Osteoblast (primary cell): ENCODE measurements around the gene PLCB2. TPM values are rescaled to one million over a fixed set of nuclear protein-coding genes. Genes with fewer than 3 reads are reported as not detected.

ENCODE experiments used
- DNase-seq: peaks from one replicate; pipeline ENCODE4 v3.0.0; 2011; ENCODE audit warnings: low spot score, mixed read lengths; ENCODE audit not compliant: insufficient read length; ENCODE audit errors: missing footprints
- H2AFZ ChIP-seq: 2 replicates; pipeline ENCODE4 v1.6.0; 2011; ENCODE audit warnings: mild to moderate bottlenecking, low read length
- H3K27ac ChIP-seq: 2 replicates; pipeline ENCODE4 v1.5.1; 2011; ENCODE audit warnings: mild to moderate bottlenecking, low read depth, low read length, moderate library complexity
- H3K27me3 ChIP-seq: 2 replicates; pipeline ENCODE4 v1.6.0; 2012; ENCODE audit warnings: mild to moderate bottlenecking, control low read depth, inconsistent platforms, low read length, moderate library complexity; ENCODE audit not compliant: insufficient read depth
- H3K36me3 ChIP-seq: 2 replicates; pipeline ENCODE4 v1.5.1; 2011; ENCODE audit warnings: mild to moderate bottlenecking, low read length, control low read depth, moderate library complexity; ENCODE audit not compliant: insufficient read depth
- H3K4me1 ChIP-seq: 2 replicates; pipeline ENCODE4 v1.5.1; 2011; ENCODE audit warnings: mild to moderate bottlenecking, low read length, control low read depth, moderate library complexity; ENCODE audit not compliant: insufficient read depth
- H3K4me2 ChIP-seq: 2 replicates; pipeline ENCODE4 v1.6.0; 2011; ENCODE audit warnings: mild to moderate bottlenecking, low read length; ENCODE audit not compliant: insufficient read depth
- H3K4me3 ChIP-seq: fragments of 200-600 bp; sonication (generic); 3 replicates; pipeline ENCODE4 v1.5.1; 2012; ENCODE audit warnings: mild to moderate bottlenecking, low read length, inconsistent platforms; ENCODE audit not compliant: insufficient read depth
- H3K79me2 ChIP-seq: 2 replicates; pipeline ENCODE4 v1.6.0; 2012; ENCODE audit warnings: mild to moderate bottlenecking, low read length, control low read depth, inconsistent platforms; ENCODE audit not compliant: insufficient read depth
- H3K9me3 ChIP-seq: 2 replicates; pipeline ENCODE4 v1.5.1; 2011; ENCODE audit warnings: low read depth, low read length, control low read depth
- H4K20me1 ChIP-seq: 2 replicates; pipeline ENCODE4 v1.6.0; 2012; ENCODE audit warnings: mild to moderate bottlenecking, low read length, control low read depth; ENCODE audit not compliant: insufficient read depth
- total RNA-seq: library from RNA; depleted of rRNA; stranded (reverse); fragments of >200 nt; gene quantifications from 2 replicates; pipeline ENCODE4 v1.2.3, GENCODE V29; 2012
- TF ChIP-seq, protein P1 (sequence below): IDR thresholded peaks from 2 replicates; pipeline ENCODE4 v1.5.1; 2011; ENCODE audit warnings: mild to moderate bottlenecking, low read depth, low read length, moderate library complexity; ENCODE audit errors: extremely low read depth

The PLCB2 gene
- total RNA-seq, 1 donor, result under 0.01 TPM

DNA sequence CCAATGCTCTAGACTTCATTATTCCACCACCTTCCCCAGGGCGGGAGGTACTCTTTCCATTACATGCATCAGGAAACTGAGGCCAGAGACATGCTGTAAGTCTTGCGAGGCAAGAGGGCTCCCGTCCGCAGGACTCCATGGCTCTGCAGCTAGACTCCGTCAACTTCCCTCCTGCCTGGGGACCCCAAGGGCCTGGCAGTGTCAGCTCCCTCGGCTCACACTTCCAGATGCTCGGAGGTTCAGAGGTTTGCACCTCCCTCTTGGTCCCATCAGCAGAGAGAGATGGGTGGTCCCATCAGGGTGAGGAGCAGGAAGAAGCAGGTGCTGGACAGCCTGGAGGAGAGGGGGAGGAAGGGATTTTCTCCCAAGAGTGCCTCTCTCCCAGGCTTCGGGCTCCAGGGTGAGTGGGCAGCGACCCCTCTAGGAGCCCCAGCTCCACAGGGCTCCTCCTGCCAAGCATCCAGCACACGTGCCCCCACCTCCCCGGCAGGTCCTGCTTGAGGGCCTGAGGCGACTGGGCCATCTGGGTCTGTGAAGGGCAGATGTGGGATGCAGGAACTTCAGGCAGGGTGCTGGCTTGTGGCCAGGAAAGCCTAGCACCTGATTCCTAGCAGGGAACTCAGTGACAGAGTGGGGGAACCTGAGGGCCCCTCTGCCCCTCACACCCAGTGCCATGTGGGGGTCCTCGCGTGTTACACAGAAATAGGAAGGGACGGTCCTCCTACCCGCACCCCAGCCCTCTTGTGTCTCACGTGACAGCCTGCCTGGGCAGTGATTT, 59.5 kb downstream of the PLCB2 start:
- Histone ChIP-seq H3K9me3 (no peaks in the 10 kb centered on the region), H3K4me2 (no peak overlapping the region), H3K27me3 (peaks cover 33% of the 10 kb centered on the region), H3K79me2 (no peaks in the 10 kb centered on the region), H4K20me1 (no peaks in the 10 kb centered on the region), H3K4me1 (peaks cover 4% of the 10 kb centered on the region), H3K4me3 (no peak overlapping the region), H3K36me3 (no peaks in the 10 kb centered on the region), H3K27ac (no peak overlapping the region), H2AFZ (no peak overlapping the region)
- TF ChIP-seq, protein P1, sequence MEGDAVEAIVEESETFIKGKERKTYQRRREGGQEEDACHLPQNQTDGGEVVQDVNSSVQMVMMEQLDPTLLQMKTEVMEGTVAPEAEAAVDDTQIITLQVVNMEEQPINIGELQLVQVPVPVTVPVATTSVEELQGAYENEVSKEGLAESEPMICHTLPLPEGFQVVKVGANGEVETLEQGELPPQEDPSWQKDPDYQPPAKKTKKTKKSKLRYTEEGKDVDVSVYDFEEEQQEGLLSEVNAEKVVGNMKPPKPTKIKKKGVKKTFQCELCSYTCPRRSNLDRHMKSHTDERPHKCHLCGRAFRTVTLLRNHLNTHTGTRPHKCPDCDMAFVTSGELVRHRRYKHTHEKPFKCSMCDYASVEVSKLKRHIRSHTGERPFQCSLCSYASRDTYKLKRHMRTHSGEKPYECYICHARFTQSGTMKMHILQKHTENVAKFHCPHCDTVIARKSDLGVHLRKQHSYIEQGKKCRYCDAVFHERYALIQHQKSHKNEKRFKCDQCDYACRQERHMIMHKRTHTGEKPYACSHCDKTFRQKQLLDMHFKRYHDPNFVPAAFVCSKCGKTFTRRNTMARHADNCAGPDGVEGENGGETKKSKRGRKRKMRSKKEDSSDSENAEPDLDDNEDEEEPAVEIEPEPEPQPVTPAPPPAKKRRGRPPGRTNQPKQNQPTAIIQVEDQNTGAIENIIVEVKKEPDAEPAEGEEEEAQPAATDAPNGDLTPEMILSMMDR, result no peak
- peak; percentile 76 for DNase-seq

- Histone ChIP-seq H3K79me2 (no peaks in the 10 kb centered on the region), H3K4me1 (peaks cover 4% of the 10 kb centered on the region), H4K20me1 (no peaks in the 10 kb centered on the region), H3K9me3 (no peaks in the 10 kb centered on the region), H3K4me3 (no peak overlapping the region), H2AFZ (no peak overlapping the region), H3K4me2 (no peak overlapping the region), H3K36me3 (no peaks in the 10 kb centered on the region), H3K27ac (no peak overlapping the region), H3K27me3 (peaks cover 26% of the 10 kb centered on the region)
- TF ChIP-seq, protein P1, result no peak
- DNase-seq, result peak; percentile 83
Observed at GRCh38 chr15:40247406-40247971, 60.2 kb downstream of the PLCB2 start.

DNA sequence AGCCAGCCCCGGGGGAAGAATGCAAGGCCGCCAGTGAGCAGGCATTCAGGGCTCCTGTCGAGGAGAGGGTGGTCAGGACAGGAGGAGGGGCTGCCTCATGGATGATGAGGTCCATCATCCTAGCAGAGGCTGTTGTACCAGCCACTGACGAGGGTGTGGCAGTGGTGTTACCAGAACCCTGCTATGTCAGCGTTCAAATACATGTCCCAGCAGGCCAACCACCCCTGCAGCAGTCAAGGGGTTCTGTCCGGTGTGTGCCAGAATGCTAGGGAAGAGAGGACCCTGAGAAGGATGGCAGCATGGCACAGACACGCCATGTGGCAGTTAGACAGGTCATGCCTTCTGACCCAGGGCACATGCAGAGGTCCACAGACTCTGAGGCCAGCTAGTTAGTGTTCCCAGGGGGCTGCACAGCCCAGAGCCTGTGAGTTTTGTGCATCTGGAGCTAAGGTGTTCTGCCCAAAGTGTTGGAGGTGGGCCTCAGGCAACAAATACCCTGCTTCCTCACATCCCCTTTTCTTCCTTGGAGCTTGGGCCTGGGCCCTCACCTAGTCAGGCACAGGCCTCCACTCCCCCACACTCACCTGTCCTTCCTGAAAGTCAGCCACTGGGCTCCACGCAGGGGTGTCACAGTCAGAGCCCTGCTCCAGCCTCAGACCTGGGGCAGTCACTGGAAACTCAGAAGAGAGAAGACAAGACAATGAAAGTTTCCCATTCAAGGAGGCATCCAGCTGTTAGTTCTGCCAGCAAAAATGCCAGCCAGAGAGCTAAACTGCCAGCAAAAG, 61.0 kb downstream of the PLCB2 start:
- Histone ChIP-seq H3K36me3 (no peaks in the 10 kb centered on the region), H3K79me2 (no peaks in the 10 kb centered on the region), H4K20me1 (no peaks in the 10 kb centered on the region), H3K4me1 (peaks cover 4% of the 10 kb centered on the region), H2AFZ (no peak overlapping the region), H3K4me3 (no peak overlapping the region), H3K27me3 (peaks cover 18% of the 10 kb centered on the region), H3K27ac (no peak overlapping the region), H3K4me2 (no peak overlapping the region), H3K9me3 (no peaks in the 10 kb centered on the region)
- DNase-seq, result peak; percentile 69
- TF ChIP-seq, protein P1, result no peak
